SU-DHL-6 (cell line): ENCODE measurements around the gene KRT82.

Source experiments
- EZH2phosphoT487 ChIP-seq: fragments of 200-600 bp; sonication (generic), shearing (Covaris generic); conservative IDR thresholded peaks from 2 replicates; pipeline ENCODE4 v1.6.1; 2018; ENCODE audit warnings: mild to moderate bottlenecking, antibody characterized with exemption, low read length, moderate library complexity, mixed read lengths
- TF ChIP-seq, protein P1 (sequence below): fragments of 200-600 bp; sonication (generic); IDR thresholded peaks from one replicate; pipeline ENCODE4 v1.5.1; 2017; ENCODE audit warnings: antibody characterized with exemption, mild to moderate bottlenecking, low read length, moderate library complexity; ENCODE audit not compliant: insufficient read depth, poor library complexity, severe bottlenecking

DNA sequence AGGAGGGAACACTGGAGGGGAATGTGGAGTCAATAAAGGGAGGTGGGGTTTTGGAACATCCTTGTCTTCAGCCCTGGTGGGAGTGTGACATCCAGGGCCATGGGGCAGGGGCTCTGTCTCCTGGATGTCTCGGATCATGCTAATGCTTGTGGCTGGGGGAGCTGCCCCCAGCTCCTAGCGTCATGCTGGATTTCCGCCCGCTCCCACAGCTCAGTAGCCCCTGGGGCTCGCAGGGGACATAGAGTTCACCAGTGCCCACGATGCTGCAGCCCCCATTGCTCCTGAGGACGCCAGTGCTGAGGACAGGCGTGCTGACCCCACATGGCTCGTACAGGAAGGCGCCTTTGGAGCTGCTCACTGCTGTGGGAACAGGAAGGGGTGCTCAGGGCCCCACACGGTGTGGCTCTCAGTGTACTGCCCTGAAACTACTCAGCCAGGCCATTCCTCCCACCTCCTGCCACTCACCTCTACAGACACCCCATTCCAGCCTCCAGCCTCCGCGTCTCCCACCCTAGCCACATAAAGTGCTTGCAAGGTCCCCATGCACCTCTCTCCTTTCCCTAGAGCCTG is 11.2 kb downstream of the KRT82 start:
- TF ChIP-seq, protein P1, sequence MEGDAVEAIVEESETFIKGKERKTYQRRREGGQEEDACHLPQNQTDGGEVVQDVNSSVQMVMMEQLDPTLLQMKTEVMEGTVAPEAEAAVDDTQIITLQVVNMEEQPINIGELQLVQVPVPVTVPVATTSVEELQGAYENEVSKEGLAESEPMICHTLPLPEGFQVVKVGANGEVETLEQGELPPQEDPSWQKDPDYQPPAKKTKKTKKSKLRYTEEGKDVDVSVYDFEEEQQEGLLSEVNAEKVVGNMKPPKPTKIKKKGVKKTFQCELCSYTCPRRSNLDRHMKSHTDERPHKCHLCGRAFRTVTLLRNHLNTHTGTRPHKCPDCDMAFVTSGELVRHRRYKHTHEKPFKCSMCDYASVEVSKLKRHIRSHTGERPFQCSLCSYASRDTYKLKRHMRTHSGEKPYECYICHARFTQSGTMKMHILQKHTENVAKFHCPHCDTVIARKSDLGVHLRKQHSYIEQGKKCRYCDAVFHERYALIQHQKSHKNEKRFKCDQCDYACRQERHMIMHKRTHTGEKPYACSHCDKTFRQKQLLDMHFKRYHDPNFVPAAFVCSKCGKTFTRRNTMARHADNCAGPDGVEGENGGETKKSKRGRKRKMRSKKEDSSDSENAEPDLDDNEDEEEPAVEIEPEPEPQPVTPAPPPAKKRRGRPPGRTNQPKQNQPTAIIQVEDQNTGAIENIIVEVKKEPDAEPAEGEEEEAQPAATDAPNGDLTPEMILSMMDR, result no peak
- no peak for TF ChIP-seq EZH2phosphoT487
